Central memory CD8-positive, alpha-beta T cell (primary cell): ENCODE results near the gene GRM7.

ENCODE experiments used
- ATAC-seq: fragments of 150-1000 bp; cut with Tn5 transposase; replicated peaks from 2 replicates; pipeline ENCODE4 v1.10.0; 2022; ENCODE audit warnings: mild to moderate bottlenecking, moderate FRiP score, moderate number of reproducible peaks; ENCODE audit not compliant: poor library complexity, severe bottlenecking; ENCODE audit errors: extremely low read depth
- DNase-seq, 2 donors: peaks; one replicate each; pipeline ENCODE4 v3.0.0; 2021; ENCODE audit warnings: low spot score in 2 of 2
- H3K27ac Mint-ChIP-seq: one replicate; pipeline ENCODE4 v1.8.0; 2022; ENCODE audit warnings: low read depth, mild to moderate bottlenecking, moderate library complexity, mixed read lengths
- H3K27me3 Mint-ChIP-seq: one replicate; pipeline ENCODE4 v1.8.0; 2022; ENCODE audit warnings: mixed read lengths
- H3K36me3 Mint-ChIP-seq: one replicate; pipeline ENCODE4 v1.8.0; 2022; ENCODE audit warnings: mild to moderate bottlenecking, moderate library complexity, mixed read lengths; ENCODE audit not compliant: insufficient read depth
- H3K4me1 Mint-ChIP-seq: one replicate; pipeline ENCODE4 v1.8.0; 2022; ENCODE audit warnings: mixed read lengths
- H3K4me3 Mint-ChIP-seq: one replicate; pipeline ENCODE4 v1.8.0; 2022; ENCODE audit warnings: mild to moderate bottlenecking, moderate library complexity, mixed read lengths
- H3K9me3 Mint-ChIP-seq: one replicate; pipeline ENCODE4 v1.8.0; 2022; ENCODE audit warnings: mixed read lengths

Gene GRM7

DNA sequence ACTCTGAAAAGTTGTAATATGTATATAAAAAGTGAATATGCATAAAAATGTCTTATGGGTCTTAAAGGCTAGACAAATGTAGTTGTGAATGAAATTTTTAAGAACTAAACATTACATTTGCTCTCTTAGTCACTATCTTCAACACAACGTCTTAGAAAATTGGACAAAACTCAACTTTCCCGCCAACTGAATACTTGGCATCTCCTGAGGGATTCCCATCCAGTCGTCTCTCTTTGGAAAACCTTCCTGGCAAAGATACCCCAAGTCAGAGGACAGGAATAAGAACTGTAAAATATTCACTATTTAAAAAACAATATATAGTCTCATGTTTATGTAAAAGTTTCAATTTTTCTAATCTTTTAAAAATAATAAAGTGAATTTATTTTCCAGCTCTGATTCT, 354.8 kb downstream of the GRM7 start:
- Mint-ChIP-seq H3K36me3 (no peaks in the 10 kb centered on the region), H3K27ac (no peak overlapping the region), H3K9me3 (peaks cover 11% of the 10 kb centered on the region), H3K4me1 (no peaks in the 10 kb centered on the region), H3K4me3 (no peak overlapping the region), H3K27me3 (no peaks in the 10 kb centered on the region)
- no peak for DNase-seq
- no peak for ATAC-seq

DNA sequence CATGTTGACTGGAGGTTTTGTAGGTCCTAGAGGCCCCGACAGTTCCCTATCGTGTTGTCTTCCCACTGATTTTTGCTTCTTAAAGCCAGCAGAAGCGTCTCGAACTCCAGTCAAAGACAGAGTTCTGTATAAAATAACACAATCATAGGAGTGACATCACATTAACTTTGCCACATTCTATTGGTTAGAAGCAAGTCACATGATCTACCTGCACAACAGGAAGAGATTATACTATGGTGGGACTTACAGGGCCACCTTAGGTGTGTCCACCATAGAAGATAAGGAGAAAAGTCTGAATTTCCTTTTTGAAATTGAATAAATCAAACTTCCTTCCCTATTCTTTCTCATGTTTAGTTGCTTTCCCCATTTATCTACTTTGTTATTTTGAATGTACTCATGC, 365.5 kb downstream of the GRM7 start:
- Mint-ChIP-seq H3K36me3 (no peaks in the 10 kb centered on the region), H3K27me3 (no peaks in the 10 kb centered on the region), H3K4me3 (no peak overlapping the region), H3K4me1 (no peaks in the 10 kb centered on the region), H3K27ac (no peak overlapping the region), H3K9me3 (peaks cover 20% of the 10 kb centered on the region)
- no peak for ATAC-seq
- DNase-seq, result no peak

DNA sequence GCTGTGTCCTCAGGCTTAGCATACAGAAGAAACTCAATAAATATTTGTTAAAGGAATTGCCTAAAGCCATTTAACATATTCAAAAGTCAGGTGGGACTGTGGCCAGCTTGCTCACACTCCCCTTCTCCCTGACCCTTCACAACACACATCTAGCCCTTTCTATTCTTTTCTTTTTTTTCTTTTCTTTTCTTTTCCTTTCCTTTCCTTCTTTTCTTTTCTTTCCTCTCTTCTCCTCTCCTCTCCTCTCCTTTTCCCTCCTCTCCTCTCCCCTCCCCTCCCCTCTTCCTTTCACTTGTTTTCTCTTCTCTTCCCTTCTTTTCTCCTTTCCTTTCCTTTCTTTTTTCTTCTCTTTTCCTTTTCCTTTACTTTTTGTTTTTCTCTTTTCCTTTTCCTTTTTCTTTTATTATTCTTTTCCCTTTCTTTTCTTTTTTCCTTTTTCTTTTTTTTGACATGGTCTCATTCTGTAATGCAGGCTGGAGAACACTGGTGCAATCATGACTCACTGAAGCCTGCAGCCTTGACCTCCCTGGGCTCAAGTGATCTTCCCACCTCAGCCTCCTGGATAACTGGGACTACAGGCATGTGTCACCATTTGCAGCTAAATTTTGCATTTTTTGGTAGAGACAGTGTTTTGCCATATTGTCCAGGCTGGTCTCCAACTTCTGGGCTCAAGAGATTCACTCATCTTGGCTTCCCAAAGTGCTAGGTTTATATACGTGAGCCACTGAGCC, 377.8 kb downstream of the GRM7 start:
- DNase-seq (no peak), ATAC-seq (no peak)
- H3K27me3 Mint-ChIP-seq, result no peaks in the 10 kb centered on the region
- no peaks in the 10 kb centered on the region for H3K4me1 Mint-ChIP-seq
- no peaks in the 10 kb centered on the region for H3K36me3 Mint-ChIP-seq
- no peak overlapping the region for H3K27ac Mint-ChIP-seq
- peaks cover 11% of the 10 kb centered on the region for H3K9me3 Mint-ChIP-seq
- H3K4me3 Mint-ChIP-seq, result no peak overlapping the region

DNA sequence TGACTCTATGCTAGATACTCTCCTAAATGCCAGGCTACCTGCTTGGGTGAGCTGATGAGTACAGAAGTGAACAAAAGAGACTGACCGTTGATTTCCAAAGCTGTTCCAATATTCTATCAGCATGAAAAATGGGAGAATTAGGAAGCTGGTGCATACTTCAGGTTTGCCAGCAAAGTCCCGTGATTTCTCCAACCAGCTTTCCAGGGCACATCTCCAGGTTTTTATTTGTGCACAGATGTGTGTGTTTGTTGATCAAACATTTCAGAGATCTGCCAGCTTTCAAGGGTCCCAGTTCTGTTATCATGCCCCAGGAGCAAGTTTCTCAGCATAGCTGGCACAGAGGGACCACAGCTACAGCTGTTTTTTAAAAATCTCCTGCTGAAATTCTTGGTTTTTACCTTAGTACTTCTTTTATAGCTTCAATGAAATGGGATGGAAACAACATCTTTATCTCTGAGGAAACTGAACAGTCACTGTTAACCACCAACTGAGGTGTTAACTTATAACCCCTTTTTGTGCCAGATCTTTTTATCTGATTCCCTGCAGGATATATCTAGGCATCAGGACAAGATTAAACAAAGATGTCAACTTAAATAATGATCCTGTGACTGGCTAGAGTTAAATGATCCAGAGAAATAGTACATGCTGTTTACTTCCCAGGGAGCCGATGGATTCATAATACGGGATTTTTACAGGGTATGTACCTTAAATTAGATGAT, 380.8 kb downstream of the GRM7 start:
- H3K4me3 Mint-ChIP-seq, result no peak overlapping the region
- peaks cover 17% of the 10 kb centered on the region for H3K9me3 Mint-ChIP-seq
- H3K4me1 Mint-ChIP-seq, result no peaks in the 10 kb centered on the region
- H3K36me3 Mint-ChIP-seq, result no peaks in the 10 kb centered on the region
- no peaks in the 10 kb centered on the region for H3K27me3 Mint-ChIP-seq
- H3K27ac Mint-ChIP-seq, result no peak overlapping the region
- ATAC-seq, result no peak
- DNase-seq, result no peak

- peaks cover 17% of the 10 kb centered on the region for H3K9me3 Mint-ChIP-seq
- no peak overlapping the region for H3K27ac Mint-ChIP-seq
- no peaks in the 10 kb centered on the region for H3K27me3 Mint-ChIP-seq
- no peaks in the 10 kb centered on the region for H3K4me1 Mint-ChIP-seq
- H3K4me3 Mint-ChIP-seq, result no peak overlapping the region
- ATAC-seq (no peak), DNase-seq (no peak)
- no peaks in the 10 kb centered on the region for H3K36me3 Mint-ChIP-seq
These were observed 381.4 kb downstream of the GRM7 start for GRCh38 chr3:7242303-7242635.

- DNase-seq (no peak), ATAC-seq (no peak)
- no peaks in the 10 kb centered on the region for H3K36me3 Mint-ChIP-seq
- peaks cover 12% of the 10 kb centered on the region for H3K9me3 Mint-ChIP-seq
- H3K27ac Mint-ChIP-seq, result no peak overlapping the region
- H3K4me3 Mint-ChIP-seq, result no peak overlapping the region
- H3K4me1 Mint-ChIP-seq, result no peaks in the 10 kb centered on the region
- no peaks in the 10 kb centered on the region for H3K27me3 Mint-ChIP-seq
These were observed 388.7 kb downstream of the GRM7 start for GRCh38 chr3:7249493-7250076.

DNA sequence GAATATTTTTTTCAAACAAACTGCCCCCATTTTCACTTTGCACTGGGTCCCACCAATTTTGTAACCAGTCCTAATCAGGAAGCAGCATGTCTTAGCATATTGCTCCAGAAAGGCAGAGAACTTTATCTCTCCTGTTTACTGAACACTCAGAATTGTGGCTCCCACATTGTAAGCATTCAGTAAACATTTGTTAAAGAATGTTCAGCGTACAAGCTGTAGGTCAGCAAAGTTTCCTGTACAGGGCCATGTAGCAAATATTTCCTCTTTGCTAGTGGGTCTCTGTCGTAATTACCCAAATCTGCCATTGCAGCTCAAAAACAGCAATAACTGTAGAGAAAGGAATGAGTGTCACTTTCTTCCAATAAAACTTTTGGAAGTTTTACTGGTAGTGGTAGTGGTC, 393.3 kb downstream of the GRM7 start:
- H3K4me3 Mint-ChIP-seq, result no peak overlapping the region
- peaks cover 17% of the 10 kb centered on the region for H3K9me3 Mint-ChIP-seq
- H3K27ac Mint-ChIP-seq, result no peak overlapping the region
- ATAC-seq (no peak), DNase-seq (no peak)
- no peaks in the 10 kb centered on the region for H3K27me3 Mint-ChIP-seq
- no peaks in the 10 kb centered on the region for H3K4me1 Mint-ChIP-seq
- H3K36me3 Mint-ChIP-seq, result no peaks in the 10 kb centered on the region

- H3K4me3 Mint-ChIP-seq, result no peak overlapping the region
- H3K36me3 Mint-ChIP-seq, result no peaks in the 10 kb centered on the region
- H3K27me3 Mint-ChIP-seq, result no peaks in the 10 kb centered on the region
- no peak for ATAC-seq
- no peak overlapping the region for H3K27ac Mint-ChIP-seq
- no peak for DNase-seq
- no peaks in the 10 kb centered on the region for H3K4me1 Mint-ChIP-seq
- H3K9me3 Mint-ChIP-seq, result peaks cover 30% of the 10 kb centered on the region
These were observed 400.1 kb downstream of the GRM7 start for GRCh38 chr3:7260975-7261374.

GRCh38 chr3:7263347-7264195, 402.7 kb downstream of the GRM7 start:
- no peaks in the 10 kb centered on the region for H3K36me3 Mint-ChIP-seq

GRCh38 chr3:7264196-7264526, 403.2 kb downstream of the GRM7 start:
- Mint-ChIP-seq H3K27ac (no peak overlapping the region), H3K27me3 (no peaks in the 10 kb centered on the region), H3K4me3 (no peak overlapping the region), H3K4me1 (no peaks in the 10 kb centered on the region), H3K9me3 (peaks cover 24% of the 10 kb centered on the region), H3K36me3 (no peaks in the 10 kb centered on the region)
- no peak for DNase-seq
- no peak for ATAC-seq

More at GRCh38 chr3:7263347-7264195, 402.7 kb downstream of the GRM7 start:
- no peaks in the 10 kb centered on the region for H3K27me3 Mint-ChIP-seq
- H3K9me3 Mint-ChIP-seq, result peaks cover 24% of the 10 kb centered on the region
- no peak for ATAC-seq
- H3K27ac Mint-ChIP-seq, result no peak overlapping the region
- H3K4me3 Mint-ChIP-seq, result no peak overlapping the region
- DNase-seq, result no peak
- no peaks in the 10 kb centered on the region for H3K4me1 Mint-ChIP-seq

DNA sequence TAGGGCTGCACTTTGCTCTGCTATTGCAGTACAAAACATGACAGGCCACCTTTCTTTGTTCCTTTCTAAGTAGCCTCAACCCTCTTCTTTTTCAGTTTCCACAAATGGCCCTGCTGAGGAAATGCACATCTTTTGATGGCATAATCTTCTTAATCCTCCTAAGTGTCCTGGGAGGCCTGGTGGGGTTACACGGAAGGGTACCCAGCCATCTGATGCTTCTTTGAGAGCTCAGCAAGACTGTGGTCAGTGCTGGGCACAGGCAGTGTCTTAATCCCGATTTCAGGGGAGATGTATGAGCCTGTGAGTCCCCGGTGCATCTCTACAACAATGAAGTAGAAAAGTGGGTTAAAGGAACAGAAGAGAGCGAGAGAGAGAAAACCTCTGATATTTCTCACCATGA, 404.8 kb downstream of the GRM7 start:
- peaks cover 22% of the 10 kb centered on the region for H3K9me3 Mint-ChIP-seq
- no peak for ATAC-seq
- H3K36me3 Mint-ChIP-seq, result no peaks in the 10 kb centered on the region
- H3K27me3 Mint-ChIP-seq, result no peaks in the 10 kb centered on the region
- H3K4me3 Mint-ChIP-seq, result no peak overlapping the region
- no peaks in the 10 kb centered on the region for H3K4me1 Mint-ChIP-seq
- H3K27ac Mint-ChIP-seq, result no peak overlapping the region
- no peak for DNase-seq

- Mint-ChIP-seq H3K4me1 (no peaks in the 10 kb centered on the region), H3K9me3 (peaks cover 19% of the 10 kb centered on the region), H3K4me3 (no peak overlapping the region), H3K27me3 (no peaks in the 10 kb centered on the region), H3K36me3 (no peaks in the 10 kb centered on the region), H3K27ac (no peak overlapping the region)
- no peak for ATAC-seq
- DNase-seq, result no peak
These were observed 405.6 kb downstream of the GRM7 start for GRCh38 chr3:7266551-7266950.
